ENCODE data around the gene ARID3A. TPM values are rescaled to one million over a fixed set of nuclear protein-coding genes. Genes with fewer than 3 reads are reported as not detected.

The ARID3A gene, protein sequence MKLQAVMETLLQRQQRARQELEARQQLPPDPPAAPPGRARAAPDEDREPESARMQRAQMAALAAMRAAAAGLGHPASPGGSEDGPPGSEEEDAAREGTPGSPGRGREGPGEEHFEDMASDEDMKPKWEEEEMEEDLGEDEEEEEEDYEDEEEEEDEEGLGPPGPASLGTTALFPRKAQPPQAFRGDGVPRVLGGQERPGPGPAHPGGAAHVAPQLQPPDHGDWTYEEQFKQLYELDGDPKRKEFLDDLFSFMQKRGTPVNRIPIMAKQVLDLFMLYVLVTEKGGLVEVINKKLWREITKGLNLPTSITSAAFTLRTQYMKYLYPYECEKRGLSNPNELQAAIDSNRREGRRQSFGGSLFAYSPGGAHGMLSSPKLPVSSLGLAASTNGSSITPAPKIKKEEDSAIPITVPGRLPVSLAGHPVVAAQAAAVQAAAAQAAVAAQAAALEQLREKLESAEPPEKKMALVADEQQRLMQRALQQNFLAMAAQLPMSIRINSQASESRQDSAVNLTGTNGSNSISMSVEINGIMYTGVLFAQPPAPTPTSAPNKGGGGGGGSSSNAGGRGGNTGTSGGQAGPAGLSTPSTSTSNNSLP
- 217 and 239 TPM in 2 replicates for total RNA-seq (2022)
- Bru-seq, nascent RNA, result percentile 80 among the genes with signal in this experiment
- percentile 90 among the genes with signal in this experiment for BruChase-seq, experiment 1, labeled RNA remaining after a 2-hour chase
- BruChase-seq, experiment 2, labeled RNA remaining after a 6-hour chase, result percentile 95 among the genes with signal in this experiment
- long read RNA-seq, full-length matches to known transcripts, result 15 of 146 reads
- long read RNA-seq, partial matches to known transcripts, result 57 of 146 reads
- long read RNA-seq, other reads (novel, unspliced or antisense), result 74 of 146 reads

DNA sequence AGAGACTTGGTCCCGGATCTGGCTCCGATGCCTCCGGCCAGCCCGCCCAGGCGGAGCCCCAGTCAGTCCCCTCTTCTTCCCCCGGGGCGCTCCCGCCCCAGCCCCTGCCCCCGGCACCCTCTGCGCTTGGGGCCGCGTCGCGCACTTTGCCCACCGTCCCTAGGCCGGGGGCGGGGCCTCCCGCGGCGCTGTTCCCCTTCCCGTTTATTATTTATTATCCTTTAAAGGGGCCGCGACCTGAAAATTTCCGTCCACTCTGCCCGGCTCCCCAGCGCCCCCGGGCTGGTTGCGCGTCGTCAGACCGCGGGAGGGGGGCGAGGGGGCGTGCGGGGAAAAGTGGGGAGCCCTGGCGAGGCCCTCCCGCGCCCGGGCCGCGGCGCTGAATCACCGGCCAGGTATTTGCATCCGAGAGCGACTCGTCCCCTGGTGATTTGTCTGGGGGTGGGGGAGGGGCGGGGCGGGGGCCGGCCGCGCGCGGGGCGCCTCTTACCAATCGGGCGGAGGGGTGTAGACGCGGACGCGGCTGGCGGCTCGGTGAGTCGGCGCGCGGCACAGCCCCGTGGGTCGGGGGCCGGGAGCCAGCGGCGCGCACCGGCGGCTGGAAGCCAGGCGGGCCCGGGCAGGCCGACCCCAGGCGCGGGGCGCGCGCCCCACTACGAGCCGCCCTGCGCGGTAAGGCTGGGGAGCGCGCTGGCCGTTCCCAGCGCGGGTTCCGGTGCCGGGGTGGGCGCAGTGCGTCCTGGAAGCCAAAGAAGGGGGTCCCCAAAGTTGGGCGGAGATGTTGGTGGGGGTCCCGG, at the start of gene ARID3A:
TSS of gene ARID3A (plus strand) at position 510 of the 797 bp plus-strand sequence. CDS start 3,494 bp downstream, outside the sequence.
- intact Hi-C loops (cut with micrococcal nuclease; ENCODE audit: unreplicated experiment), result loop anchor here (1.0 to 2.0 kb wide), 3 partner anchors 27 to 59 kb away; partner anchors contain the start of gene WDR18
- H3K4me3 Mint-ChIP-seq (ENCODE audit: unreplicated experiment), result peak within 1 kb of the TSS; percentile 85
- H3K9me3 ChIP-seq, result no peaks in the 10 kb centered on the region
- peak within 1 kb of the TSS; percentile 82 for H3K27ac Mint-ChIP-seq (ENCODE audit: unreplicated experiment)
- H3K27me3 ChIP-seq (replicated peaks; ENCODE audit: control insufficient read depth, insufficient read depth, low read length), result no peaks in the 10 kb centered on the region
- peak; percentile 89 to 91 for DNase-seq
- CTCF ChIA-PET, result interaction anchor here (1.6 kb wide), 1 partner anchor 58 kb away, joined by 6 read pairs; the partner anchor contains the start of gene WDR18
- POLR2A ChIA-PET, result interaction anchor here (1.0 kb wide), 1 partner anchor 174 kb away, joined by 3 read pairs; no protein-coding TSS in a partner anchor
- H3K36me3 Mint-ChIP-seq (ENCODE audit: insufficient read depth, unreplicated experiment), result peaks cover 32% of the 10 kb centered on the region
- H3K4me3 ChIP-seq (ENCODE audit: low read depth, low read length), result peak within 1 kb of the TSS; percentile 98
- H3K4me1 Mint-ChIP-seq (ENCODE audit: low read depth, unreplicated experiment), result no peaks in the 10 kb centered on the region
- BruUV-seq (replicated peaks), result no TSS peak
- H3K36me3 ChIP-seq (ENCODE audit: control insufficient read depth, insufficient read depth, low read length), result peaks cover 2% of the 10 kb centered on the region
- TF ChIP-seq, protein P1, sequence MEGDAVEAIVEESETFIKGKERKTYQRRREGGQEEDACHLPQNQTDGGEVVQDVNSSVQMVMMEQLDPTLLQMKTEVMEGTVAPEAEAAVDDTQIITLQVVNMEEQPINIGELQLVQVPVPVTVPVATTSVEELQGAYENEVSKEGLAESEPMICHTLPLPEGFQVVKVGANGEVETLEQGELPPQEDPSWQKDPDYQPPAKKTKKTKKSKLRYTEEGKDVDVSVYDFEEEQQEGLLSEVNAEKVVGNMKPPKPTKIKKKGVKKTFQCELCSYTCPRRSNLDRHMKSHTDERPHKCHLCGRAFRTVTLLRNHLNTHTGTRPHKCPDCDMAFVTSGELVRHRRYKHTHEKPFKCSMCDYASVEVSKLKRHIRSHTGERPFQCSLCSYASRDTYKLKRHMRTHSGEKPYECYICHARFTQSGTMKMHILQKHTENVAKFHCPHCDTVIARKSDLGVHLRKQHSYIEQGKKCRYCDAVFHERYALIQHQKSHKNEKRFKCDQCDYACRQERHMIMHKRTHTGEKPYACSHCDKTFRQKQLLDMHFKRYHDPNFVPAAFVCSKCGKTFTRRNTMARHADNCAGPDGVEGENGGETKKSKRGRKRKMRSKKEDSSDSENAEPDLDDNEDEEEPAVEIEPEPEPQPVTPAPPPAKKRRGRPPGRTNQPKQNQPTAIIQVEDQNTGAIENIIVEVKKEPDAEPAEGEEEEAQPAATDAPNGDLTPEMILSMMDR (IDR thresholded peaks at IDR 0.05; ENCODE audit: insufficient read depth in 1 of 2, low read depth in 1 of 2, low read length in 1 of 2, severe bottlenecking in 1 of 2, unreplicated experiment in 1 of 2), result no peak
- H3K9me3 Mint-ChIP-seq (ENCODE audit: unreplicated experiment), result no peaks in the 10 kb centered on the region
- H3K4me1 ChIP-seq, result peaks cover 33% of the 10 kb centered on the region
- no peaks in the 10 kb centered on the region for H3K27me3 Mint-ChIP-seq (ENCODE audit: insufficient read depth, unreplicated experiment)

DNA sequence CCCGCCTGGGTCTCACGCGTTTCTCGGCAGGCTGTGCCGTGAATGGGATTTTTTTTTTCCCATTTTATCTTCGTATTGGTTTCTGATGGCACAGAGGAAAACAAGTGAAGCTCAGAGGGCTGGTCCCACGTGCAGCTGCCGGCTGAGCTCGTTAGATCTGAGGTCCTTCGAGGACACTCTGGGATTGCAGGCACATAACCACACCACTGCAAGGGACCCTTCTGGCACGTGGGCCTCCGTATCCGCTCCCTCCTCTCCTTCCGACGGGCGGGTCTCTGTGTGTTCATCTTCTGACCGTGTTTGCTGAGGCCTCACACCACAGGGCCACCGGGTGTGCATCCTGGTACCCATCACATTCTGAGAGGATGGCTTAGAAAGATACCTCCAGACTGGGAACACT, 49.7 kb upstream of the ARID3A start:
- Histone ChIP-seq H3K27me3 (replicated peaks; ENCODE audit: control insufficient read depth, insufficient read depth, low read length) (no peaks in the 10 kb centered on the region), H3K36me3 (ENCODE audit: control insufficient read depth, insufficient read depth, low read length) (peaks cover 1% of the 10 kb centered on the region), H3K4me1 (no peaks in the 10 kb centered on the region), H3K9me3 (no peaks in the 10 kb centered on the region), H3K4me3 (ENCODE audit: low read depth, low read length) (no peak overlapping the region)
- no peaks in the 10 kb centered on the region for H3K27me3 Mint-ChIP-seq (ENCODE audit: insufficient read depth, unreplicated experiment)
- H3K4me3 Mint-ChIP-seq (ENCODE audit: unreplicated experiment), result no peak overlapping the region
- peaks cover 53% of the 10 kb centered on the region for H3K36me3 Mint-ChIP-seq (ENCODE audit: insufficient read depth, unreplicated experiment)
- H3K27ac Mint-ChIP-seq (ENCODE audit: unreplicated experiment), result no peak overlapping the region
- TF ChIP-seq, protein P1 (IDR thresholded peaks at IDR 0.05; ENCODE audit: insufficient read depth in 1 of 2, low read depth in 1 of 2, low read length in 1 of 2, severe bottlenecking in 1 of 2, unreplicated experiment in 1 of 2), result no peak
- H3K9me3 Mint-ChIP-seq (ENCODE audit: unreplicated experiment), result no peaks in the 10 kb centered on the region
- BruUV-seq (replicated peaks), result no TSS peak
- intact Hi-C loops (cut with micrococcal nuclease; ENCODE audit: unreplicated experiment), result no loop called here
- ChIA-PET POLR2A (no interaction called here), CTCF (no interaction called here)
- DNase-seq, result no peak
- no peaks in the 10 kb centered on the region for H3K4me1 Mint-ChIP-seq (ENCODE audit: low read depth, unreplicated experiment)
